Neuronal stem cell (in vitro differentiated cells): ENCODE measurements around the gene CYP19A1.

Experiments used
- DNase-seq: peaks from one replicate; pipeline ENCODE4 v3.0.0-alpha.2; 2013; ENCODE audit warnings: low spot score
- H2AFZ ChIP-seq: one replicate; pipeline ENCODE4 v1.6.1; 2013; ENCODE audit warnings: mild to moderate bottlenecking, low read length, inconsistent platforms
- H2AK5ac ChIP-seq: 2 replicates; pipeline ENCODE4 v1.6.1; 2013; ENCODE audit warnings: low read depth, mild to moderate bottlenecking, inconsistent platforms, low read length, moderate library complexity, mixed read lengths
- H2BK120ac ChIP-seq: 2 replicates; pipeline ENCODE4 v1.6.1; 2013; ENCODE audit warnings: low read depth, mild to moderate bottlenecking, inconsistent platforms, low read length, moderate library complexity, mixed read lengths
- H2BK12ac ChIP-seq: one replicate; pipeline ENCODE4 v1.6.1; 2013; ENCODE audit warnings: low read length, inconsistent platforms
- H2BK15ac ChIP-seq: 2 replicates; pipeline ENCODE4 v1.6.1; 2013; ENCODE audit warnings: mild to moderate bottlenecking, low read length, inconsistent platforms, mixed read lengths
- H2BK5ac ChIP-seq: one replicate; pipeline ENCODE4 v1.6.1; 2013; ENCODE audit warnings: inconsistent platforms, mild to moderate bottlenecking, low read length, moderate library complexity
- H3K14ac ChIP-seq: one replicate; pipeline ENCODE4 v1.6.1; 2013; ENCODE audit warnings: low read length, inconsistent platforms
- H3K18ac ChIP-seq: 2 replicates; pipeline ENCODE4 v1.6.1; 2013; ENCODE audit warnings: low read length, inconsistent platforms
- H3K23ac ChIP-seq: 2 replicates; pipeline ENCODE4 v1.6.1; 2013; ENCODE audit warnings: low read depth, mild to moderate bottlenecking, mixed read lengths, low read length, inconsistent platforms; ENCODE audit not compliant: poor library complexity
- H3K27ac ChIP-seq: replicated peaks from 3 replicates; pipeline ENCODE4 v1.5.1; 2013; ENCODE audit warnings: low read length, inconsistent platforms
- H3K27me3 ChIP-seq, 3 experiments: 2 replicates each; pipeline ENCODE4 v1.6.1; 2013; ENCODE audit warnings: low read length in 3 of 3, mild to moderate bottlenecking in 2 of 3, inconsistent platforms in 1 of 3, low read depth in 1 of 3, mixed read lengths in 1 of 3, moderate library complexity in 1 of 3; ENCODE audit not compliant: control insufficient read depth in 3 of 3, insufficient read depth in 3 of 3
- H3K36me3 ChIP-seq, 2 donors: replicated peaks in 1 of 2; 2 replicates each; pipeline ENCODE4 v1.6.1; 2013; ENCODE audit warnings: low read length in 2 of 2; ENCODE audit not compliant: control insufficient read depth in 2 of 2, insufficient read depth in 2 of 2
- H3K4ac ChIP-seq: 2 replicates; pipeline ENCODE4 v1.6.1; 2013; ENCODE audit warnings: inconsistent platforms, mild to moderate bottlenecking, low read length, moderate library complexity
- H3K4me1 ChIP-seq, 2 donors: 1 replicate in 1 of 2; 2 replicates in 1 of 2; pipeline ENCODE4 v1.6.1; 2013; ENCODE audit warnings: low read length in 2 of 2, low read depth in 1 of 2; ENCODE audit not compliant: control insufficient read depth in 2 of 2, insufficient read depth in 1 of 2
- H3K4me2 ChIP-seq: one replicate; pipeline ENCODE4 v1.6.1; 2013; ENCODE audit warnings: mild to moderate bottlenecking, low read length, inconsistent platforms; ENCODE audit not compliant: insufficient read depth, poor library complexity, severe bottlenecking
- H3K4me3 ChIP-seq, 2 donors: 2 replicates each; pipeline ENCODE4 v1.5.1; 2013; ENCODE audit warnings: low read length in 2 of 2, mild to moderate bottlenecking in 2 of 2, inconsistent platforms in 1 of 2, moderate library complexity in 1 of 2
- H3K79me1 ChIP-seq: one replicate; pipeline ENCODE4 v1.6.1; 2013; ENCODE audit warnings: low read depth, mild to moderate bottlenecking, inconsistent platforms, low read length, moderate library complexity
- H3K9ac ChIP-seq: one replicate; pipeline ENCODE4 v1.6.1; 2013; ENCODE audit warnings: mild to moderate bottlenecking, low read depth, low read length, inconsistent platforms; ENCODE audit not compliant: poor library complexity
- H3K9me3 ChIP-seq, 2 donors: replicated peaks in 1 of 2; 2 replicates each; pipeline versions ENCODE3 to v1.6.1; 2013; ENCODE audit warnings: low read length in 2 of 2, mild to moderate bottlenecking in 2 of 2, inconsistent platforms in 1 of 2, low read depth in 1 of 2, mixed read lengths in 1 of 2, moderate library complexity in 1 of 2; ENCODE audit not compliant: control insufficient read depth in 2 of 2, insufficient read depth in 1 of 2
- H4K8ac ChIP-seq: one replicate; pipeline ENCODE4 v1.6.1; 2013; ENCODE audit warnings: low read depth, mild to moderate bottlenecking, inconsistent platforms, low read length, moderate library complexity
- H4K91ac ChIP-seq: one replicate; pipeline ENCODE4 v1.6.1; 2013; ENCODE audit warnings: low read length, low read depth, mild to moderate bottlenecking, inconsistent platforms; ENCODE audit not compliant: poor library complexity
- WGBS, 2 donors: extraction: QIAGEN DNeasy Blood & Tissue Kit; methylation state at CpG; one replicate each; pipeline ENCODE4 v1.1.7; 2013; ENCODE audit warnings: missing lambda C conversion rate in 2 of 2, mixed read lengths in 1 of 2; ENCODE audit not compliant: insufficient read length in 2 of 2, insufficient replicate concordance in 1 of 2; ENCODE audit errors: extremely low coverage in 2 of 2; 5-methylcytosine and 5-hydroxymethylcytosine counted together

Gene CYP19A1

GRCh38 chr15:51310064-51310463 lies 28.3 kb downstream of the CYP19A1 start:
- no peak overlapping the region for H4K91ac ChIP-seq
- no peak for DNase-seq
- no peaks in the 10 kb centered on the region for H3K9me3 ChIP-seq
- H3K4me2 ChIP-seq = no peak overlapping the region
- no peak overlapping the region for H2BK5ac ChIP-seq
- no peaks in the 10 kb centered on the region for H3K27me3 ChIP-seq
- no peak overlapping the region for H3K27ac ChIP-seq
- WGBS, 2 donors = no CpG with 5 or more reads among the region's 2 CpGs
- no peaks in the 10 kb centered on the region for H3K4me1 ChIP-seq
- H3K9ac ChIP-seq = no peak overlapping the region
- H2AK5ac ChIP-seq = no peak overlapping the region
- H3K18ac ChIP-seq = no peak overlapping the region
- H2BK12ac ChIP-seq = no peak overlapping the region
- H4K8ac ChIP-seq = no peak overlapping the region
- no peak overlapping the region for H3K4me3 ChIP-seq
- H2BK120ac ChIP-seq = no peak overlapping the region
- no peak overlapping the region for H3K14ac ChIP-seq
- no peak overlapping the region for H3K23ac ChIP-seq
- no peaks in the 10 kb centered on the region for H3K36me3 ChIP-seq
- H3K4ac ChIP-seq = no peak overlapping the region
- H2AFZ ChIP-seq = no peak overlapping the region
- H2BK15ac ChIP-seq = no peak overlapping the region
- no peaks in the 10 kb centered on the region for H3K79me1 ChIP-seq

DNA sequence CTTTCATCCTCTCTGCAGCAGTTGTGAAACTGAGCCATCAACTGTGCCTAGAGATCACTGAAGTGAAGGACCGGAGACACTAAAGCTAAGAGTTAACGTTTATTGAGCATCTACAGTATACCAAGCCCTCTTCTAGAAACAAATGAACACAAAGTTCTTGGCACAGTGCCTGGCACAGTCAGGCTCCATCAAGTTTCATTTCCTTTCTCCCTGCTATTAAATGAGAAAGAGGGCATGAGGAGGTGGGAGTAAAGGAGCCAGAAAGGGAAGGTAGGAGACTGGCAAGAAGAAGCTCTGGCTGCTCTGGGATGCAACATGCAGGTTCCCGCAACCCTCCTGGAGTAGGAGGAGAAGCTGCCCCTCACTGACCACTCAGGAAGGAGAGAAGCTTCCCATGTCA lies 30.6 kb downstream of the CYP19A1 start:
- Histone ChIP-seq H2AFZ (no peak overlapping the region), H2BK15ac (no peak overlapping the region), H3K4me3 (no peak overlapping the region)

DNA sequence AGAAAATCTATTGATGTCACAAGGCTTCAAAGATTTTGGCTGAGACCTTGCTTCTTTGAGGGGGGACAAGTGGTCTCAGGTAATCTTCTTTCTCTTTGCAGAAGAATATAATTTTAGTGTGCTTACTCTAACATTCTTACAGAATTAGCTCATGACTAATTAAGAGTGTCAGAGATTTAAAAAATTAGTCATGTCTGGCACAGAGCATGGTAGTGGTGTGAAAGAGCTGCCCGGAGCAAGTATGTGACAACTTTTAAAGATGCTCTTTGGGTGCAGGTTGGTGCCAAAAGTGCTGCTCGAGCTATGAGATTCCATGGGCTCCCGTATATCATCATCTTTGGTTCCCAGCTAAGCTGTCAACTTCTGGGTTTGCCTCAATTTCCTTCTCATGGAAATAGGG lies 31.1 kb downstream of the CYP19A1 start:
- H3K9me3 ChIP-seq = no peaks in the 10 kb centered on the region
- no peaks in the 10 kb centered on the region for H3K27me3 ChIP-seq
- no peak overlapping the region for H3K4me3 ChIP-seq
- H3K4ac ChIP-seq = no peak overlapping the region
- no peak overlapping the region for H3K14ac ChIP-seq
- H2BK15ac ChIP-seq = no peak overlapping the region
- no peak overlapping the region for H3K27ac ChIP-seq
- H3K18ac ChIP-seq = no peak overlapping the region
- no peaks in the 10 kb centered on the region for H3K4me1 ChIP-seq
- no peak overlapping the region for H2AK5ac ChIP-seq
- no peak overlapping the region for H4K8ac ChIP-seq
- H2AFZ ChIP-seq = no peak overlapping the region
- H3K23ac ChIP-seq = no peak overlapping the region
- H2BK12ac ChIP-seq = no peak overlapping the region
- no peak overlapping the region for H2BK120ac ChIP-seq
- no CpG with 5 or more reads among the region's 3 CpGs for WGBS, 2 donors
- no peak for DNase-seq
- H4K91ac ChIP-seq = no peak overlapping the region
- no peaks in the 10 kb centered on the region for H3K79me1 ChIP-seq
- no peak overlapping the region for H2BK5ac ChIP-seq
- H3K36me3 ChIP-seq = no peaks in the 10 kb centered on the region
- no peak overlapping the region for H3K9ac ChIP-seq
- no peak overlapping the region for H3K4me2 ChIP-seq

More for the DNA sequence above, 30.6 kb downstream of the CYP19A1 start:
- Histone ChIP-seq H3K4me2 (no peak overlapping the region), H2BK5ac (no peak overlapping the region), H3K27me3 (no peaks in the 10 kb centered on the region), H2BK12ac (no peak overlapping the region), H2BK120ac (no peak overlapping the region), H3K79me1 (no peaks in the 10 kb centered on the region), H3K9me3 (no peaks in the 10 kb centered on the region), H3K18ac (no peak overlapping the region), H4K91ac (no peak overlapping the region), H3K14ac (no peak overlapping the region), H3K27ac (no peak overlapping the region), H4K8ac (no peak overlapping the region), H2AK5ac (no peak overlapping the region), H3K23ac (no peak overlapping the region), H3K36me3 (no peaks in the 10 kb centered on the region), H3K4me1 (no peaks in the 10 kb centered on the region), H3K9ac (no peak overlapping the region), H3K4ac (no peak overlapping the region)
- no peak for DNase-seq
- no CpG with 5 or more reads among the region's 3 CpGs for WGBS, 2 donors

GRCh38 chr15:51303462-51303980 lies 34.9 kb downstream of the CYP19A1 start:
- WGBS, 2 donors = no CpG with 5 or more reads among the region's 2 CpGs
- H2BK120ac ChIP-seq = no peak overlapping the region
- H3K23ac ChIP-seq = no peak overlapping the region
- H2BK15ac ChIP-seq = no peak overlapping the region
- no peaks in the 10 kb centered on the region for H3K79me1 ChIP-seq
- H3K14ac ChIP-seq = no peak overlapping the region
- no peak overlapping the region for H3K4ac ChIP-seq
- no peak overlapping the region for H3K9ac ChIP-seq
- no peak overlapping the region for H2BK12ac ChIP-seq
- H3K36me3 ChIP-seq = no peaks in the 10 kb centered on the region
- no peaks in the 10 kb centered on the region for H3K27me3 ChIP-seq
- peaks cover 0 to 4% of the 10 kb centered on the region in 2 donors for H3K4me1 ChIP-seq
- H3K9me3 ChIP-seq = no peaks in the 10 kb centered on the region
- H3K4me3 ChIP-seq = no peak overlapping the region
- no peak overlapping the region for H4K91ac ChIP-seq
- H4K8ac ChIP-seq = no peak overlapping the region
- H3K27ac ChIP-seq = no peak overlapping the region
- DNase-seq = no peak
- H3K4me2 ChIP-seq = no peak overlapping the region
- no peak overlapping the region for H2BK5ac ChIP-seq
- H2AFZ ChIP-seq = no peak overlapping the region
- H3K18ac ChIP-seq = no peak overlapping the region
- H2AK5ac ChIP-seq = no peak overlapping the region
